Stomach (tissue), 9 donors: ENCODE results near the gene ROBO2. TPM values are rescaled to one million over a fixed set of nuclear protein-coding genes. Genes with fewer than 3 reads are reported as not detected.

Experiments
- DNase-seq, 2 donors: peaks; one replicate each; pipeline versions ENCODE4 v3.0.0 to v3.0.0-alpha.2; 2013 to 2019
- H3K27ac ChIP-seq, 5 donors: fragments of 200-600 bp in 4 of 5; sonication (generic) in 4 of 5; one replicate each; pipeline ENCODE4 v1.5.1; 2013 to 2019; ENCODE audit warnings: mild to moderate bottlenecking in 1 of 5, moderate library complexity in 1 of 5
- H3K27me3 ChIP-seq, 3 donors: fragments of 200-600 bp; sonication (generic); one replicate each; pipeline ENCODE4 v1.5.1; 2017 to 2019; ENCODE audit warnings: mixed run types in 1 of 3
- H3K36me3 ChIP-seq, 4 donors: fragments of 200-600 bp; sonication (generic); 1 replicate in 3 of 4; 2 replicates in 1 of 4; pipeline ENCODE4 v1.5.1; 2016 to 2019
- H3K4me1 ChIP-seq, 4 donors: fragments of 200-600 bp; sonication (generic); one replicate each; pipeline ENCODE4 v1.5.1; 2016 to 2019
- H3K4me3 ChIP-seq, 4 donors: fragments of 200-600 bp; sonication (generic) in 3 of 4; one replicate each; pipeline ENCODE4 v1.5.1; 2016 to 2019; ENCODE audit warnings: mild to moderate bottlenecking in 1 of 4
- H3K9me3 ChIP-seq, 4 donors: fragments of 200-600 bp; sonication (generic); one replicate each; pipeline ENCODE4 v1.5.1; 2016 to 2019
- CTCF ChIP-seq, 7 experiments: fragments of 450-650 bp in 4 of 7; fragments of 200-600 bp in 3 of 7; sonication (generic) in 3 of 7; IDR thresholded peaks; one replicate each; pipeline ENCODE4 v1.5.1; 2016 to 2019; ENCODE audit warnings: antibody characterized with exemption in 7 of 7, control low read depth in 2 of 7, mild to moderate bottlenecking in 1 of 7
- EP300 ChIP-seq: sonication (generic); formaldehyde crosslinking; IDR thresholded peaks from one replicate; pipeline ENCODE4 v1.6.1; 2017; ENCODE audit warnings: antibody characterized with exemption
- POLR2A ChIP-seq, 4 donors: fragments of 450-650 bp; IDR thresholded peaks; one replicate each; pipeline ENCODE4 v1.6.1; 2016; ENCODE audit warnings: antibody characterized with exemption in 4 of 4, control low read depth in 2 of 4, mild to moderate bottlenecking in 1 of 4, moderate library complexity in 1 of 4
- POLR2AphosphoS5 ChIP-seq, 3 donors: sonication (generic); formaldehyde crosslinking; IDR thresholded peaks; one replicate each; pipeline ENCODE4 v1.6.1; 2016; ENCODE audit warnings: antibody characterized with exemption in 3 of 3
- WGBS, 5 donors: extraction: QIAGEN DNeasy Blood & Tissue Kit in 3 of 5; methylation state at CpG; one replicate each; pipeline versions ENCODE4 v1.1.5 to v1.1.7; 2013 to 2018; 5-methylcytosine and 5-hydroxymethylcytosine counted together
- intact Hi-C: fragments of 100-400 bp; cut with DNase I; formaldehyde crosslinking; loops from one replicate; pipeline ENCODE4 v1.15.1; 2023; ENCODE audit warnings: low total_unique reads
- polyA plus RNA-seq, 3 donors: library from polyadenylated mRNA; stranded (reverse); fragments of 200-250 nt; gene quantifications; one replicate each; pipeline ENCODE4 v1.2.3, GENCODE V29; 2013
- total RNA-seq, 5 donors: library from RNA; depleted of rRNA; stranded (reverse); fragments of >200 nt; gene quantifications; one replicate each; pipeline versions ENCODE4 v1.1.0 to v1.2.3, GENCODE V29; 2014 to 2016
- donor health status: healthy with polysubstance abuse.
- donor health status: Bipolar disorder and iron deficiency.
- donor health status: healthy.

Gene ROBO2
- total and polyA plus RNA-seq, 8 donors = 0.25 to 11.4 (median 0.45) TPM; not detected in 2

- Histone ChIP-seq H3K9me3 (peaks cover 0 to 8% (median 3%) of the 10 kb centered on the region in 4 donors), H3K27ac (no peak overlapping the region), H3K4me1 (no peaks in the 10 kb centered on the region), H3K36me3 (no peaks in the 10 kb centered on the region), H3K27me3 (no peaks in the 10 kb centered on the region), H3K4me3 (no peak overlapping the region)
- TF ChIP-seq POLR2A (IDR thresholded peaks at IDR 0.05) (no peak), EP300 (no peak)
- no peak for DNase-seq
- intact Hi-C loops = no loop called here
- WGBS, 5 donors = 60 to 85% (median 74%) methylated on average over 1 of the region's 1 CpG
Observed at GRCh38 chr3:77529522-77529921, 489.6 kb downstream of the ROBO2 start.

- DNase-seq = no peak
- intact Hi-C loops = no loop called here
- H3K27me3 ChIP-seq = no peaks in the 10 kb centered on the region
- no peaks in the 10 kb centered on the region for H3K36me3 ChIP-seq
- no peaks in the 10 kb centered on the region for H3K4me1 ChIP-seq
- no peak overlapping the region for H3K27ac ChIP-seq
- no peak overlapping the region for H3K4me3 ChIP-seq
- peaks cover 0 to 8% (median 3%) of the 10 kb centered on the region in 4 donors for H3K9me3 ChIP-seq
- WGBS, 5 donors = 72 to 79% (median 77%) methylated on average over 4 of the region's 4 CpGs
- TF ChIP-seq EP300 = no peak
- no peak for TF ChIP-seq POLR2A (IDR thresholded peaks at IDR 0.05)
- TF ChIP-seq POLR2AphosphoS5 (IDR thresholded peaks at IDR 0.05) = no peak
- no peak for TF ChIP-seq CTCF (IDR thresholded peaks at IDR 0.05)
Observed at GRCh38 chr3:77530870-77531269, 491.0 kb downstream of the ROBO2 start.

GRCh38 chr3:77535116-77535515 is 495.2 kb downstream of the ROBO2 start:
- 59 to 69% (median 65%) methylated on average over 2 of the region's 2 CpGs for WGBS, 5 donors
- intact Hi-C loops = no loop called here
- no peak overlapping the region for H3K27ac ChIP-seq

GRCh38 chr3:77536038-77536775 is 496.3 kb downstream of the ROBO2 start:
- 85 to 95% (median 87%) methylated on average over 3 of the region's 3 CpGs for WGBS, 5 donors
- intact Hi-C loops = no loop called here
- H3K4me1 ChIP-seq = no peaks in the 10 kb centered on the region
- H3K36me3 ChIP-seq = no peaks in the 10 kb centered on the region
- no peaks in the 10 kb centered on the region for H3K27me3 ChIP-seq
- DNase-seq = no peak
- no peak for TF ChIP-seq EP300
- TF ChIP-seq POLR2AphosphoS5 (IDR thresholded peaks at IDR 0.05) = no peak
- TF ChIP-seq POLR2A (IDR thresholded peaks at IDR 0.05) = no peak
- TF ChIP-seq CTCF (IDR thresholded peaks at IDR 0.05) = no peak
- peaks cover 0 to 8% (median 3%) of the 10 kb centered on the region in 4 donors for H3K9me3 ChIP-seq
- H3K4me3 ChIP-seq = no peak overlapping the region
- H3K27ac ChIP-seq = no peak overlapping the region

More at GRCh38 chr3:77535116-77535515, 495.2 kb downstream of the ROBO2 start:
- no peak for DNase-seq
- Histone ChIP-seq H3K9me3 (peaks cover 0 to 8% (median 3%) of the 10 kb centered on the region in 4 donors), H3K4me1 (no peaks in the 10 kb centered on the region), H3K27me3 (no peaks in the 10 kb centered on the region), H3K36me3 (no peaks in the 10 kb centered on the region), H3K4me3 (no peak overlapping the region)
- TF ChIP-seq CTCF (IDR thresholded peaks at IDR 0.05) (no peak), POLR2A (IDR thresholded peaks at IDR 0.05) (no peak), POLR2AphosphoS5 (IDR thresholded peaks at IDR 0.05) (no peak), EP300 (no peak)

GRCh38 chr3:77539014-77539413 is 499.1 kb downstream of the ROBO2 start:
- intact Hi-C loops = no loop called here
- DNase-seq = no peak

More at GRCh38 chr3:77539014-77539413, 499.1 kb downstream of the ROBO2 start:
- H3K9me3 ChIP-seq = no peaks in the 10 kb centered on the region
- 86 to 93% (median 90%) methylated on average over 11 of the region's 11 CpGs for WGBS, 5 donors
- no peaks in the 10 kb centered on the region for H3K36me3 ChIP-seq
- no peak overlapping the region for H3K27ac ChIP-seq
- H3K27me3 ChIP-seq = no peaks in the 10 kb centered on the region
- H3K4me1 ChIP-seq = no peaks in the 10 kb centered on the region
- TF ChIP-seq EP300 (no peak), CTCF (IDR thresholded peaks at IDR 0.05) (no peak), POLR2AphosphoS5 (IDR thresholded peaks at IDR 0.05) (no peak), POLR2A (IDR thresholded peaks at IDR 0.05) (no peak)
- no peak overlapping the region for H3K4me3 ChIP-seq
